GM19395 (cell line): ENCODE results near the gene ATP11A.
"Not testable (repeated sequence)": the region's sequence is repeated elsewhere in the genome, so short reads cannot be mapped to it uniquely, and the experiment has no call there.

Experiments used
- ATAC-seq: cut with Tn5 transposase; IDR thresholded peaks from one replicate; pipeline ENCODE4 v1.9.1; 2021; ENCODE audit warnings: mild to moderate bottlenecking, moderate library complexity; ENCODE audit not compliant: unreplicated experiment

ATP11A gene

GRCh38 chr13:112772539-112772909 lies 82.7 kb downstream of the ATP11A start:
- ATAC-seq, result no peak

- no peak for ATAC-seq
Measured at GRCh38 chr13:112772929-112773328, 83.1 kb downstream of the ATP11A start.

GRCh38 chr13:112773601-112774447 lies 84.0 kb downstream of the ATP11A start:
- ATAC-seq, result no peak

- no peak for ATAC-seq
Measured at GRCh38 chr13:112774448-112774792, 84.6 kb downstream of the ATP11A start.

GRCh38 chr13:112774829-112775565 lies 85.2 kb downstream of the ATP11A start:
- ATAC-seq, result no peak

GRCh38 chr13:112775791-112776279 lies 86.0 kb downstream of the ATP11A start:
- ATAC-seq, result no peak

GRCh38 chr13:112776354-112776753 lies 86.5 kb downstream of the ATP11A start:
- no peak for ATAC-seq

GRCh38 chr13:112776971-112777370 lies 87.1 kb downstream of the ATP11A start:
- no peak for ATAC-seq

- ATAC-seq, result no peak
Measured at GRCh38 chr13:112777637-112778406, 88.0 kb downstream of the ATP11A start.

- ATAC-seq, result no peak
Measured at GRCh38 chr13:112779856-112780604, 90.2 kb downstream of the ATP11A start.

GRCh38 chr13:112781287-112781686 lies 91.4 kb downstream of the ATP11A start:
- ATAC-seq, result no peak

- ATAC-seq, result no peak
Measured at GRCh38 chr13:112781881-112782361, 92.1 kb downstream of the ATP11A start.

GRCh38 chr13:112782429-112783010 lies 92.7 kb downstream of the ATP11A start:
- ATAC-seq, result no peak

GRCh38 chr13:112783135-112783977 lies 93.5 kb downstream of the ATP11A start:
- no peak for ATAC-seq

GRCh38 chr13:112783978-112784371 lies 94.1 kb downstream of the ATP11A start:
- ATAC-seq, result no peak

GRCh38 chr13:112784811-112785482 lies 95.1 kb downstream of the ATP11A start:
- ATAC-seq, result no peak

GRCh38 chr13:112785483-112785856 lies 95.6 kb downstream of the ATP11A start:
- no peak for ATAC-seq

GRCh38 chr13:112786810-112787209 lies 97.0 kb downstream of the ATP11A start:
- not testable (repeated sequence) for ATAC-seq
